NB4 (cell line): ENCODE data around the gene HPCAL1.

ENCODE experiments used
- DNase-seq: peaks from one replicate; pipeline ENCODE4 v3.0.0; 2010; ENCODE audit warnings: low read depth
- H3K4me3 ChIP-seq: one replicate; pipeline ENCODE4 v1.5.1; 2011; ENCODE audit warnings: mild to moderate bottlenecking, low read depth, low read length, moderate library complexity
- CTCF ChIP-seq: IDR thresholded peaks from one replicate; pipeline ENCODE4 v1.5.1; 2012; ENCODE audit warnings: low read depth, low read length
- MAX ChIP-seq: IDR thresholded peaks from 2 replicates; pipeline ENCODE4 v1.6.1; 2011; ENCODE audit warnings: low read depth, low read length
- MYC ChIP-seq: IDR thresholded peaks from 2 replicates; pipeline ENCODE4 v1.6.1; 2011; ENCODE audit warnings: low read depth, low read length
- POLR2A ChIP-seq: IDR thresholded peaks from 2 replicates; pipeline ENCODE4 v1.6.1; 2011; ENCODE audit warnings: mild to moderate bottlenecking; ENCODE audit not compliant: insufficient read length; ENCODE audit errors: extremely low read depth

The HPCAL1 gene

GRCh38 chr2:10300997-10301940 lies 1.4 kb upstream of the HPCAL1 start:
- DNase-seq, result no peak
- TF ChIP-seq MAX (no peak), MYC (no peak), CTCF (no peak), POLR2A (no peak)
- peak overlapping the region; percentile 45 for H3K4me3 ChIP-seq

DNA sequence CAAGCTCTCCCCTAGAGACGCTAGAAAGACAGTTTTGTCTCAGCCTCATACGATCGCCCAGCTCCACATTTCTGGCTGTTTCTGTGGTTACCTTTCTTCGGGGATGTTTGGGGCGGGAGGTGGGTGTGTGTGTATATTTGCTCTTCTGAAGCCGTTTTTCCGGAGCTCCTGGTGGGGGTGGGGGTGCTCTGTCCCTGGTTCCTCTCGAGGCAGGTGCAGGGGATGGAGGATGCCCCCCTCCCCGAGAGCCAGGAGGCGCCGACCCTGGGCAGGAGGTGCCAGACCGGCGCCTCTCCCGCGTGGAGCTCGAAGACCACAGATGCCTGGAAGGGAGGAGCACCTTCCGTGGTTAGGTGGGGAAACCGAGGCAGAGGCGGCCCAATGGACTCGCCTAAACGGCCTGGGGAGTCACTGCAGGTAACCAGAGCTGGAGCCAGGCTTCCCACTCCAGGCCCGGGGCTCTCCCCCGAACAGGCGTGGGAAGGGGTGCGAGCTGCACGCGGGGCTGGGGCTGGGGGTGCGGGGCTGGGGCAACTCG lies 694 bp upstream of the HPCAL1 start:
- TF ChIP-seq MYC, result no peak
- TF ChIP-seq MAX, result no peak
- no peak for TF ChIP-seq POLR2A
- no peak for TF ChIP-seq CTCF
- peak overlapping the region; percentile 45 for H3K4me3 ChIP-seq
- DNase-seq, result no peak

- 0 out of 2 replicates have a peak, but pooled peaks have one; percentile 2 for TF ChIP-seq MAX
- no peak for TF ChIP-seq MYC
- DNase-seq, result no peak
- H3K4me3 ChIP-seq, result peak overlapping the region; percentile 91
These were observed 533 bp downstream of the HPCAL1 start for GRCh38 chr2:10303181-10303693.

GRCh38 chr2:10303694-10304378 lies 1.1 kb downstream of the HPCAL1 start:
- DNase-seq, result peak; percentile 81
- TF ChIP-seq CTCF, result peak; percentile 25
- no peak for TF ChIP-seq POLR2A
- H3K4me3 ChIP-seq, result peak overlapping the region; percentile 91

DNA sequence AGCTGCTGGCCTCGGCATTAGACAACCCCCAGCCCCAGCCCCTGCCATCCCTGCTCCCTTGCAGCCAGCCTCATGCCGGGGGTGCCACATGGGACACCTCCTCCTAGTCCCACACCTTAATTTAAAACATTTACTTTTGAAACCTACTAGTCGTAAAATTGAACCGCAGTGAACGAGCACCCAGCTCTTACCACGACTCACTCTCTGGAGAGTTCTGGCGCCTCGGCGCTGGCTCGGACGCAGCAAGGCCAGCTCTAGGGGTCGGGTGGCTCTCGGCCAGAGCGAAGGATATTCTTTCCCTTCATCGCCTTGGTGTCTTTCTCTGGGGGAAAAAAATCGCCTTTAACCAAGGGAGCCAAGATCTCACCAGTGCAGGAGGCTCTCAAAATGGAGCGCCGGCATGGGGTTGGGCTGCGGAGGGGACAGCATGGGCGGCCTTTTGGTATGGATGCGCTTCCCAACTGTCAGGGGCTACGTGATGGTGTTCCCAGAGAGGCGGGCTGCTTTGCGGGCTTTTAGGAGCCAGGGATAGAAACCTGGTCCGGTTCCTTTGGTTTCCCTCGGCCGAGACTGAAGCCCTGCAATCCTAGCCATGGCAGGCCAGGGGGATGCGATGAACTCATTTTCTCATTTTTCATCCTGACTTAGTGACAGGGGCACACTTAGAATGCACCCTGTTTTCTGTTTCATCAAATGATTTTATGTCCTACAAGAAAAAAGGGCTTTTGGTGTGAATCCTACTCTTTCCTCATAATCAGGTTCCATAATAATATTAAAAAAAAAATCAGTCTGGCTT lies 2.0 kb downstream of the HPCAL1 start:
- TF ChIP-seq POLR2A (no peak), MAX (no peak), CTCF (no peak), MYC (no peak)
- DNase-seq, result peak; percentile 44
- H3K4me3 ChIP-seq, result peak overlapping the region; percentile 91
